K562 (cell line): ENCODE measurements around the gene MT1X. TPM values are rescaled to one million over a fixed set of nuclear protein-coding genes. Genes with fewer than 3 reads are reported as not detected.

ENCODE experiments used
- ATAC-seq: fragments of 200-7000 bp; cut with Tn5 transposase; 3 replicates; pipeline ENCODE4 v1.9.1; 2020; ENCODE audit warnings: moderate library complexity
- BruUV-seq: library from RNA; stranded (reverse); fragments of 400-500 nt; replicated peaks from 2 replicates; lab custom pipeline; 2021; lab: Mats Ljungman, UMichigan
- CTCF ChIA-PET: fragments of 300-600 bp; formaldehyde crosslinking; extraction: SDS; loops from one replicate; lab custom pipeline; 2021; ENCODE audit warnings: low intra/inter-chr PET ratio; lab: Yijun Ruan, JAX
- POLR2A ChIA-PET: fragments of 300-600, 350-650 bp; sonication (Branson Sonifier 250); formaldehyde crosslinking; extraction: SDS; loops from one replicate; lab custom pipeline; 2021; ENCODE audit warnings: antibody characterized with exemption, inconsistent platforms; lab: Yijun Ruan, JAX
- DNase-seq, 4 experiments: peaks; one replicate each; pipeline versions ENCODE4 v3.0.0 to v3.0.0-alpha.2; 2011 to 2018; ENCODE audit warnings: low spot score in 3 of 4, mixed read lengths in 3 of 4; ENCODE audit errors: extremely low read depth in 1 of 4
- FAIRE-seq: peaks from 2 replicates; lab custom pipeline; 2011; peaks lifted over from hg19 to GRCh38; lab: Jason Lieb, UNC
- H2AFZ ChIP-seq: 2 replicates; pipeline ENCODE4 v1.6.0; 2011; ENCODE audit warnings: low read depth, low read length, control low read depth, inconsistent platforms
- H3K27ac ChIP-seq: fragments of 200-600 bp; 3 replicates; pipeline ENCODE4 v1.8.0; 2011; ENCODE audit warnings: low read depth, mild to moderate bottlenecking, control low read depth, inconsistent platforms, low read length, moderate library complexity, mixed read lengths; ENCODE audit errors: extremely low read depth
- H3K27me3 ChIP-seq, 2 experiments: fragments of 300-600 bp in 1 of 2; 2 replicates in 1 of 2; 3 replicates in 1 of 2; pipeline versions ENCODE4 v1.6.0 to v1.8.0; 2011; ENCODE audit warnings: inconsistent platforms in 2 of 2, low read length in 2 of 2, mild to moderate bottlenecking in 1 of 2, mixed read lengths in 1 of 2, moderate library complexity in 1 of 2; ENCODE audit not compliant: control insufficient read depth in 2 of 2, insufficient read depth in 2 of 2
- H3K36me3 ChIP-seq: fragments of 300-600 bp; 3 replicates; pipeline ENCODE4 v1.8.0; 2011; ENCODE audit warnings: mild to moderate bottlenecking, low read length, inconsistent platforms; ENCODE audit not compliant: control insufficient read depth, insufficient read depth
- H3K4me1 ChIP-seq, 2 experiments: fragments of 200-600 bp in 1 of 2; replicated peaks in 1 of 2; 2 replicates in 1 of 2; 3 replicates in 1 of 2; pipeline versions ENCODE4 v1.5.1 to v1.8.0; 2011; ENCODE audit warnings: inconsistent platforms in 2 of 2, low read length in 2 of 2, mild to moderate bottlenecking in 1 of 2, mixed read lengths in 1 of 2, moderate library complexity in 1 of 2; ENCODE audit not compliant: control insufficient read depth in 2 of 2, insufficient read depth in 2 of 2
- H3K4me2 ChIP-seq: 2 replicates; pipeline ENCODE4 v1.6.1; 2011; ENCODE audit warnings: low read length, control low read depth, inconsistent platforms, mixed read lengths; ENCODE audit not compliant: insufficient read depth
- H3K4me3 ChIP-seq: fragments of 200-600 bp; sonication (generic), shearing (Covaris generic); 2 replicates; pipeline ENCODE4 v1.5.1; 2016; ENCODE audit warnings: control low read depth, inconsistent platforms
- H3K79me2 ChIP-seq: fragments of 200-600 bp; 3 replicates; pipeline ENCODE4 v1.8.0; 2011; ENCODE audit warnings: low read length, inconsistent platforms; ENCODE audit not compliant: control insufficient read depth, insufficient read depth
- H3K9ac ChIP-seq, 2 experiments: 2 replicates each; pipeline versions ENCODE4 v1.6.0 to v1.6.1; 2011; ENCODE audit warnings: low read depth in 2 of 2, low read length in 2 of 2, control low read depth in 1 of 2, inconsistent platforms in 1 of 2, mild to moderate bottlenecking in 1 of 2, mixed read lengths in 1 of 2; ENCODE audit not compliant: insufficient read depth in 1 of 2
- H3K9me1 ChIP-seq: one replicate; pipeline ENCODE4 v1.6.0; 2011; ENCODE audit warnings: inconsistent platforms, mild to moderate bottlenecking, low read length, moderate library complexity; ENCODE audit not compliant: control insufficient read depth, insufficient read depth
- H3K9me3 ChIP-seq: replicated peaks from 2 replicates; pipeline ENCODE4 v1.5.1; 2011; ENCODE audit warnings: low read depth, low read length, inconsistent platforms; ENCODE audit not compliant: control insufficient read depth, insufficient read depth
- H4K20me1 ChIP-seq: replicated peaks from 2 replicates; pipeline ENCODE4 v1.6.1; 2011; ENCODE audit warnings: low read length, inconsistent platforms, mixed read lengths; ENCODE audit not compliant: control insufficient read depth, insufficient read depth
- DMBX1 ChIP-seq: fragments of 250-450 bp; sonication (Bioruptor Pico); IDR thresholded peaks from 2 replicates; pipeline ENCODE4 v1.8.0; 2022; ENCODE audit warnings: inconsistent platforms, mild to moderate bottlenecking, moderate library complexity, borderline replicate concordance
- EGR1 ChIP-seq: fragments of 450-650 bp; conservative IDR thresholded peaks from 2 replicates; pipeline ENCODE4 v1.6.1; 2017; ENCODE audit warnings: mild to moderate bottlenecking
- MITF ChIP-seq: IDR thresholded peaks from 2 replicates; pipeline ENCODE4 v1.6.1; 2014; ENCODE audit warnings: antibody characterized with exemption
- NCOR1 ChIP-seq: fragments of 450-650 bp; IDR thresholded peaks from 2 replicates; pipeline ENCODE4 v1.6.1; 2016; ENCODE audit warnings: mild to moderate bottlenecking, moderate library complexity
- RNF2 ChIP-seq: sonication (generic); IDR thresholded peaks from 2 replicates; pipeline ENCODE4 v1.6.1; 2016
- SIN3B ChIP-seq: fragments of 450-650 bp; IDR thresholded peaks from 2 replicates; pipeline ENCODE4 v1.6.1; 2017; ENCODE audit warnings: low read depth, mild to moderate bottlenecking, moderate library complexity
- SPI1 ChIP-seq: IDR thresholded peaks from 2 replicates; pipeline ENCODE4 v1.6.1; 2011; ENCODE audit warnings: low read depth, low read length, control low read depth, borderline replicate concordance
- TRIM28 ChIP-seq: fragments of 450-650 bp; IDR thresholded peaks from 2 replicates; pipeline ENCODE4 v1.6.1; 2017
- TSC22D4 ChIP-seq: fragments of 450-650 bp; IDR thresholded peaks from 2 replicates; pipeline ENCODE4 v1.6.1; 2016; ENCODE audit warnings: missing genetic modification characterization, missing biosample characterization, control low read depth
- USF2 ChIP-seq: sonication (generic); formaldehyde crosslinking; IDR thresholded peaks from 2 replicates; pipeline ENCODE4 v1.5.0; 2020; ENCODE audit warnings: missing genetic modification reagents
- ZBTB17 ChIP-seq: fragments of 450-650 bp; formaldehyde crosslinking; IDR thresholded peaks from 2 replicates; pipeline ENCODE4 v1.4.0; 2020; ENCODE audit warnings: mild to moderate bottlenecking
- WGBS: fragments of 100-300 bp; shearing (Covaris generic); methylation state at CpG from one replicate; pipeline ENCODE4 v1.1.6; 2016; ENCODE audit warnings: low coverage, mixed read lengths; ENCODE audit not compliant: insufficient coverage; ENCODE audit errors: missing lambda C conversion rate; 5-methylcytosine and 5-hydroxymethylcytosine counted together
- in situ Hi-C: fragments of 300-500 bp; cut with MboI; formaldehyde crosslinking; loops from 4 replicates; pipeline ENCODE4 v1.15.0; 2018; ENCODE audit warnings: inconsistent platforms, mixed read lengths
- intact Hi-C: fragments of 100-400 bp; cut with micrococcal nuclease; formaldehyde crosslinking; loops from 2 replicates; pipeline ENCODE4 v1.14.2; 2022
- polyA plus RNA-seq, 8 experiments: library from polyadenylated mRNA; depleted of rRNA in 4 of 8; stranded (reverse) in 5 of 8; unstranded in 3 of 8; fragments of >200 nt; fragmentation: Nextera tagmentation in 2 of 8; fragmentation: Illumina TruSeq in 1 of 8; extraction: Ambion mirVana in 2 of 8; extraction: Trizol in 1 of 8; gene quantifications; 2 replicates each; pipeline versions ENCODE4 v1.2.1 to v1.2.3, GENCODE V29; 2011 to 2014; ENCODE audit warnings: inconsistent platforms in 1 of 8, missing spikeins in 1 of 8
- total RNA-seq, 7 experiments: library from RNA; depleted of rRNA in 6 of 7; stranded (reverse); fragments of >200 nt in 6 of 7; fragmentation: Illumina TruSeq in 2 of 7; extraction: Trizol in 2 of 7; gene quantifications; 2 replicates each; pipeline versions ENCODE4 v1.2.1 to v1.2.3, GENCODE V29; 2011 to 2021; ENCODE audit warnings: low replicate concordance in 1 of 7

The MT1X gene
- total and polyA plus RNA-seq, 9 of the 15 experiments (the other 6 are each of a cell fraction or from before 2014, with no cell fraction given) = 4.9 to 22.8 (median 8.7) TPM

GRCh38 chr16:56634715-56635440, 47.4 kb upstream of the MT1X start:
- FAIRE-seq = no peak
- ChIA-PET POLR2A (no interaction called here), CTCF (no interaction called here)
- WGBS = 2% methylated on average over 44 of the region's 47 CpGs
- H3K9me3 ChIP-seq = no peaks in the 10 kb centered on the region
- no peaks in the 10 kb centered on the region for H3K36me3 ChIP-seq
- no TSS peak for BruUV-seq
- no peak overlapping the region for H3K4me3 ChIP-seq
- no peaks in the 10 kb centered on the region for H3K79me2 ChIP-seq
- H3K9me1 ChIP-seq = no peaks in the 10 kb centered on the region
- H4K20me1 ChIP-seq = 0 out of 2 replicates have a peak, but pooled peaks cover 7% of the 10 kb centered on the region
- H3K4me2 ChIP-seq = no peak overlapping the region
- ATAC-seq = no peak
- DNase-seq = no peak
- peaks cover 47 to 86% of the 10 kb centered on the region in 2 experiments for H3K27me3 ChIP-seq
- no peak overlapping the region for H3K27ac ChIP-seq
- peaks cover 0 to 23% of the 10 kb centered on the region in 2 experiments; a peak in 2 of 5 replicates for H3K4me1 ChIP-seq
- intact Hi-C loops (no loop called here), in situ Hi-C loops (no loop called here)
- TF ChIP-seq SPI1 (no peak), NCOR1 (no peak), TSC22D4 (tag) (no peak), ZBTB17 (CRISPR knock-in tag) (no peak), RNF2 (no peak), MITF (no peak), SIN3B (no peak), USF2 (CRISPR knock-in tag) (no peak), EGR1 (no peak), TRIM28 (no peak), DMBX1 (CRISPR knock-in tag) (no peak)
- no peak overlapping the region for H3K9ac ChIP-seq
- H2AFZ ChIP-seq = no peak overlapping the region
